Fibroblast of upper back skin (primary cell): ENCODE measurements around the gene HDLBP.

Experiments
- DNase-seq: peaks from one replicate; pipeline ENCODE4 v3.0.0-alpha.2; 2013

Gene HDLBP

GRCh38 chr2:241188361-241189092, 126.9 kb downstream of the HDLBP start, which contains the start of gene ANO7:
TSS of gene ANO7 (plus strand) at chr2:241188677. CDS start at chr2:241190064, 1,387 bp downstream.
- no peak for DNase-seq

GRCh38 chr2:241187918-241188234, 127.6 kb downstream of the HDLBP start:
- DNase-seq: no peak

GRCh38 chr2:241187101-241187917, 128.2 kb downstream of the HDLBP start:
- no peak for DNase-seq

- DNase-seq: no peak
Observed at GRCh38 chr2:241185961-241186360, 129.5 kb downstream of the HDLBP start.

GRCh38 chr2:241184901-241185300, 130.6 kb downstream of the HDLBP start:
- DNase-seq: no peak

GRCh38 chr2:241183221-241183620, 132.3 kb downstream of the HDLBP start:
- DNase-seq: no peak

GRCh38 chr2:241182531-241183133, 132.8 kb downstream of the HDLBP start:
- no peak for DNase-seq

- no peak for DNase-seq
Observed at GRCh38 chr2:241182126-241182525, 133.3 kb downstream of the HDLBP start.

GRCh38 chr2:241180495-241180894, 135.0 kb downstream of the HDLBP start:
- no peak for DNase-seq

GRCh38 chr2:241179899-241180298, 135.6 kb downstream of the HDLBP start:
- DNase-seq: no peak

GRCh38 chr2:241178961-241179360, 136.5 kb downstream of the HDLBP start:
- DNase-seq: no peak

- no peak for DNase-seq
Observed at GRCh38 chr2:241177526-241178334, 137.7 kb downstream of the HDLBP start.
